ENCODE measurements around the gene XCR1. TPM values are rescaled to one million over a fixed set of nuclear protein-coding genes. Genes with fewer than 3 reads are reported as not detected.

The XCR1 gene
- total and polyA plus RNA-seq, 3 donors from 2014 or later, result 0.06 to 0.34 (median 0.16) TPM

DNA sequence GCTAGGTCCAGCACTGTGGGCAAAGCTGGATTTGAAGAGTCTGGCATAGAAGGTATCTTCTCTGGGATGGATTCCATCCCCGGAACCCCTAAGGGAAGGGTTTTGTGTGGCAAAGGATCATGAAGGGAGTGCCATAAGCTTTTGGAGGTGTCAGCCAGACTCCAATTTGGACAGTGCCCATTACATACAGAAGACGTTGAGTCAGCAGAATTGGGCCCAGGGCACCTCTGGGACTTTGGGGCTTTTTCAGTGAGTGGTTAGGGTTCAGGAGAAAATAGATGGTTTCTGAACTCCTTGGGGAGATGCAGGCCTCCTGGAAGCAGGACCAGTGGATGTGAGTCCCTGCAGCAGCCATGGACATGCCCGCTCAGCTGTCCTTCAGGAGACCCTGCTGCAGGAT lies 34.6 kb upstream of the XCR1 start:
- no peaks in the 10 kb centered on the region for H3K4me1 ChIP-seq
- intact Hi-C loops (cut with DNase I; ENCODE audit: low total_unique reads), result no loop called here
- H3K36me3 ChIP-seq (ENCODE audit: low read depth, missing control alignments), result no peaks in the 10 kb centered on the region
- no peak overlapping the region for H3K4me3 ChIP-seq
- DNase-seq, result no peak
- H3K9me3 ChIP-seq, result no peaks in the 10 kb centered on the region
- H3K27me3 ChIP-seq, result no peaks in the 10 kb centered on the region
- no peak for TF ChIP-seq POLR2A (IDR thresholded peaks at IDR 0.05)
- TF ChIP-seq, protein P1, sequence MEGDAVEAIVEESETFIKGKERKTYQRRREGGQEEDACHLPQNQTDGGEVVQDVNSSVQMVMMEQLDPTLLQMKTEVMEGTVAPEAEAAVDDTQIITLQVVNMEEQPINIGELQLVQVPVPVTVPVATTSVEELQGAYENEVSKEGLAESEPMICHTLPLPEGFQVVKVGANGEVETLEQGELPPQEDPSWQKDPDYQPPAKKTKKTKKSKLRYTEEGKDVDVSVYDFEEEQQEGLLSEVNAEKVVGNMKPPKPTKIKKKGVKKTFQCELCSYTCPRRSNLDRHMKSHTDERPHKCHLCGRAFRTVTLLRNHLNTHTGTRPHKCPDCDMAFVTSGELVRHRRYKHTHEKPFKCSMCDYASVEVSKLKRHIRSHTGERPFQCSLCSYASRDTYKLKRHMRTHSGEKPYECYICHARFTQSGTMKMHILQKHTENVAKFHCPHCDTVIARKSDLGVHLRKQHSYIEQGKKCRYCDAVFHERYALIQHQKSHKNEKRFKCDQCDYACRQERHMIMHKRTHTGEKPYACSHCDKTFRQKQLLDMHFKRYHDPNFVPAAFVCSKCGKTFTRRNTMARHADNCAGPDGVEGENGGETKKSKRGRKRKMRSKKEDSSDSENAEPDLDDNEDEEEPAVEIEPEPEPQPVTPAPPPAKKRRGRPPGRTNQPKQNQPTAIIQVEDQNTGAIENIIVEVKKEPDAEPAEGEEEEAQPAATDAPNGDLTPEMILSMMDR (IDR thresholded peaks at IDR 0.05), result no peak
- H3K27ac ChIP-seq, result no peak overlapping the region
- 89 to 96% methylated on average over 2 to 3 of the region's 3 CpGs for WGBS, 2 donors

DNA sequence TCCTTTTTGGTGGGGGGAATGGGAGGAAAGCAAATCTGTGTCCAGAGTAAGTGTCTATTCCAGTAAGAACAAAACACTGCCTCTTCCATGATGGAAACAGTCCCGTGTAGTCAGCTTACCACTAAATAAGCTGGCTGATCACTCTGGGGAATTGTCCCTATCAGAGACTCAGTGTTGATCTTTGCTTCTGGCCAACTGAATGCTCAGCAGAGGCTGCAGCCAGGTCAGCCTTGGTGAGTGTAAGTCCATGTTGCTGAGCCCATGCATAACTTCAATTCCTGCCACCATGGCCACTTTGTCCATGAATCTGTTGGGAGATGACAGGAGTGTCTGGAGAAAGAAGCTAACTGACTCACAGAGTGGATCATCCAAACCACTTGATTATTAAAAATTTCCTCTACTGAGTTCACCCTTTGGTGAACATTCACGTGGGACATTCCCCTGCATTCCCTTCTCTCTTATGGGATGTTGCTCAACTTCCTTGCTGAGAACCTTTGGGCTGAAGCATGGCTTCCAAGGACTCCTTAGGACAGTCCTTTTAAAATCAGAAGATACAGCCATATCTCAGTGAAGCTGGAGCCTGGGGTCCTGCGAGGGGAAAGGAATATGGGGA lies 33.9 kb upstream of the XCR1 start:
- Histone ChIP-seq H3K27me3 (no peaks in the 10 kb centered on the region), H3K4me3 (no peak overlapping the region), H3K9me3 (no peaks in the 10 kb centered on the region), H3K4me1 (no peaks in the 10 kb centered on the region), H3K36me3 (ENCODE audit: low read depth, missing control alignments) (no peaks in the 10 kb centered on the region), H3K27ac (no peak overlapping the region)
- WGBS, 2 donors, result 77 to 79% methylated on average over 3 of the region's 3 CpGs
- no peak for DNase-seq
- intact Hi-C loops (cut with DNase I; ENCODE audit: low total_unique reads), result no loop called here
- TF ChIP-seq, protein P1 (IDR thresholded peaks at IDR 0.05), result no peak
- TF ChIP-seq POLR2A (IDR thresholded peaks at IDR 0.05), result no peak

DNA sequence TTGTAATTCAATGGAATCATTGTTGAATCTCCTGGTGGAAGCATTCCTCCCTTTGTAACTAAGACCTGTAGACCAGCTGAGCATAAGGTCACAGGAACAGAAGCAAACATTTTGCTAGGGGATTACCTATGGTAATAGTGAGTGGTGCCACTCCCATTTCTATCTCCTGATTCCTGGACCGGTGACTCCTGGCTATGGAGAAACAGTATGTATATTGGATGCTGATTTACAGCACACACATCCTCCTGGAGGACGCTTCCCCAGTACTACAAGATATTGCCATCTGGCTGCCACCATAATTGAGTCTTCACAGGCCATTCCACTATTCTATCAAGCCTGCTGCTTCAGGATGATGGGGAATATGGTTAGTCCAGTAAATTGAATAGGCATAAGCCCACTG lies 33.3 kb upstream of the XCR1 start:
- Histone ChIP-seq H3K4me1 (no peaks in the 10 kb centered on the region), H3K4me3 (no peak overlapping the region), H3K27me3 (no peaks in the 10 kb centered on the region), H3K27ac (no peak overlapping the region), H3K9me3 (no peaks in the 10 kb centered on the region), H3K36me3 (ENCODE audit: low read depth, missing control alignments) (no peaks in the 10 kb centered on the region)
- intact Hi-C loops (cut with DNase I; ENCODE audit: low total_unique reads), result no loop called here
- no peak for DNase-seq
- TF ChIP-seq, protein P1 (IDR thresholded peaks at IDR 0.05), result no peak
- no peak for TF ChIP-seq POLR2A (IDR thresholded peaks at IDR 0.05)
- 83 to 85% methylated on average over 2 of the region's 2 CpGs for WGBS, 2 donors

DNA sequence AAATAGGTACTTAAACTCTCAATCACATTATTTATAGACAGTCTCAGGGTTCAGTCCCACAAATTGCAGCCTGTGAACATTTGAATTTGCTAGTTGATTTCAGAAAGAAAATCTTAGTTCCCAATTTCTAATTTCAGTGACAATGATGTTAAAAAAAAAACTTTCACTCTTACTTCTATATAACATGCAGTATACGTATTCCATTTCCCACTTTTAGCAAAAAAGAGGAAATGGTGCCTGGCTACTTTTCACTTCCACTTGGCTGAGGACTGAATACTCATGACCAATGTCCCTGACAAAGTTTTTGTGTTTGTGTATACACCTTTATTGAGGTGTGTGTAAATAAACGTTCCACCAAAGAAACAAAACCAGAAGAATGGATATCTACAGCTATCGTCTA lies 32.1 kb upstream of the XCR1 start:
- no peak for TF ChIP-seq POLR2A (IDR thresholded peaks at IDR 0.05)
- TF ChIP-seq, protein P1 (IDR thresholded peaks at IDR 0.05), result no peak
- WGBS, 2 donors, result 57 to 74% methylated on average over 3 of the region's 3 CpGs
- DNase-seq, result no peak
- Histone ChIP-seq H3K27ac (no peak overlapping the region), H3K27me3 (no peaks in the 10 kb centered on the region), H3K9me3 (no peaks in the 10 kb centered on the region), H3K4me3 (no peak overlapping the region), H3K4me1 (no peaks in the 10 kb centered on the region), H3K36me3 (ENCODE audit: low read depth, missing control alignments) (no peaks in the 10 kb centered on the region)
- intact Hi-C loops (cut with DNase I; ENCODE audit: low total_unique reads), result no loop called here

DNA sequence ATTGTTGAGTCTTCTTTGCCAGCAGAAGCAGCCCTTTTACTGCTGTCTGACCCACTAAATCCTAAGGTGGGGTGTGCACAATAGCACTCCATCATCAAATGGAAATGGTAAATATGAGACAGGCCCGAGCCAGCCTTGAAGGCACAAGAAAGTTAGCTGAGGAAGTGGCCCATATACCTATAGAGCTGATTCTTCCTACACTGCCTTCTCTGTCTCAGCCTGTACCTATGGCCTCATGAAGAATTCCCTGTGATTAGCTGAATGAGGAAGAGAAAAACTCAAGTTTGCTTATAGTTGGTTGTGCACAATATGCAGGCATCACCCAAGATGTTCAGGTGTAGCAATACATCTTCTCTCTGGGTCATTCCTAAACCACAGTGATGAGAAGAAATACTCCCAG lies 31.7 kb upstream of the XCR1 start:
- H3K36me3 ChIP-seq (ENCODE audit: low read depth, missing control alignments), result no peaks in the 10 kb centered on the region
- no peaks in the 10 kb centered on the region for H3K27me3 ChIP-seq
- 83 to 100% methylated on average over 1 of the region's 1 CpG for WGBS, 2 donors
- H3K27ac ChIP-seq, result no peak overlapping the region
- intact Hi-C loops (cut with DNase I; ENCODE audit: low total_unique reads), result no loop called here
- H3K9me3 ChIP-seq, result no peaks in the 10 kb centered on the region
- no peaks in the 10 kb centered on the region for H3K4me1 ChIP-seq
- no peak for TF ChIP-seq POLR2A (IDR thresholded peaks at IDR 0.05)
- TF ChIP-seq, protein P1 (IDR thresholded peaks at IDR 0.05), result no peak
- H3K4me3 ChIP-seq, result no peak overlapping the region
- DNase-seq, result no peak
